Activated CD8-positive, alpha-beta T cell treated with anti-CD3 and anti-CD28 coated beads for 36 hours (primary cell): ENCODE data around the gene GPER1. TPM values are rescaled to one million over a fixed set of nuclear protein-coding genes. Genes with fewer than 3 reads are reported as not detected.

Source experiments
- ATAC-seq: fragments of 200-7000 bp; cut with Tn5 transposase; one replicate; pipeline ENCODE4 v1.10.0; 2021; ENCODE audit warnings: mild to moderate bottlenecking, moderate library complexity
- CTCF ChIA-PET: fragments of 350-600 bp; sonication (Branson Sonifier 250); formaldehyde crosslinking; loops from one replicate; lab custom pipeline; 2021; ENCODE audit warnings: antibody characterized with exemption; lab: Charles Lee
- POLR2A ChIA-PET: fragments of 350-600 bp; sonication (Branson Sonifier 250); formaldehyde crosslinking; loops from one replicate; lab custom pipeline; 2021; ENCODE audit warnings: antibody characterized with exemption; lab: Charles Lee
- DNase-seq: peaks from one replicate; pipeline ENCODE4 v3.0.0-alpha.2; 2020
- H3K27ac Mint-ChIP-seq: one replicate; pipeline ENCODE4 v1.8.0; 2021; ENCODE audit warnings: mild to moderate bottlenecking, mixed read lengths
- H3K27me3 Mint-ChIP-seq: one replicate; pipeline ENCODE4 v1.8.0; 2021; ENCODE audit warnings: mixed read lengths
- H3K36me3 Mint-ChIP-seq: one replicate; pipeline ENCODE4 v1.8.0; 2021; ENCODE audit warnings: low read depth, mixed read lengths
- H3K4me1 Mint-ChIP-seq: one replicate; pipeline ENCODE4 v1.8.0; 2021; ENCODE audit warnings: low read depth, mixed read lengths
- H3K4me3 Mint-ChIP-seq: one replicate; pipeline ENCODE4 v1.8.0; 2021; ENCODE audit warnings: mild to moderate bottlenecking, moderate library complexity, mixed read lengths
- H3K9me3 Mint-ChIP-seq: one replicate; pipeline ENCODE4 v1.8.0; 2021; ENCODE audit warnings: mixed read lengths
- CTCF ChIP-seq: fragments of 200-600 bp; IDR thresholded peaks from one replicate; pipeline ENCODE4 v1.8.0; 2022; ENCODE audit warnings: antibody characterized with exemption, mild to moderate bottlenecking
- intact Hi-C: fragments of 100-400 bp; cut with micrococcal nuclease; formaldehyde crosslinking; loops from one replicate; pipeline ENCODE4 v1.10.0; 2022
- total RNA-seq, 2 experiments: library from RNA; stranded (reverse); gene quantifications; one replicate each; pipeline ENCODE4 v1.2.3, GENCODE V29; 2021

GPER1 gene
- total RNA-seq, 2 experiments from 2014 or later = 0.16 to 0.18 TPM

- H3K27ac Mint-ChIP-seq = no peak overlapping the region
- CTCF ChIA-PET = no interaction called here
Measured at GRCh38 chr7:1110358-1110757, 22.4 kb downstream of the GPER1 start.

GRCh38 chr7:1111156-1111555 lies 23.2 kb downstream of the GPER1 start:
- POLR2A ChIA-PET = no interaction called here
- intact Hi-C loops = no loop called here
- no peak for TF ChIP-seq CTCF

More at GRCh38 chr7:1110358-1110757, 22.4 kb downstream of the GPER1 start:
- no peak for TF ChIP-seq CTCF
- POLR2A ChIA-PET = no interaction called here
- no peaks in the 10 kb centered on the region for H3K9me3 Mint-ChIP-seq
- H3K36me3 Mint-ChIP-seq = peaks cover 2% of the 10 kb centered on the region
- DNase-seq (no peak), ATAC-seq (no peak)
- intact Hi-C loops = no loop called here
- H3K4me3 Mint-ChIP-seq = no peak overlapping the region
- peaks cover 2% of the 10 kb centered on the region for H3K4me1 Mint-ChIP-seq
- H3K27me3 Mint-ChIP-seq = no peaks in the 10 kb centered on the region

GRCh38 chr7:1112109-1112508 lies 24.2 kb downstream of the GPER1 start:
- Mint-ChIP-seq H3K27ac (no peak overlapping the region), H3K4me1 (peaks cover 2% of the 10 kb centered on the region), H3K4me3 (no peak overlapping the region), H3K36me3 (peaks cover 4% of the 10 kb centered on the region), H3K9me3 (no peaks in the 10 kb centered on the region), H3K27me3 (no peaks in the 10 kb centered on the region)
- ChIA-PET POLR2A (no interaction called here), CTCF (no interaction called here)
- no peak for ATAC-seq
- DNase-seq = no peak
- intact Hi-C loops = no loop called here
- TF ChIP-seq CTCF = no peak

More at GRCh38 chr7:1111156-1111555, 23.2 kb downstream of the GPER1 start:
- CTCF ChIA-PET = no interaction called here
- no peaks in the 10 kb centered on the region for H3K27me3 Mint-ChIP-seq
- peaks cover 2% of the 10 kb centered on the region for H3K4me1 Mint-ChIP-seq
- peaks cover 4% of the 10 kb centered on the region for H3K36me3 Mint-ChIP-seq
- DNase-seq (no peak), ATAC-seq (no peak)
- H3K9me3 Mint-ChIP-seq = no peaks in the 10 kb centered on the region
- H3K27ac Mint-ChIP-seq = no peak overlapping the region
- no peak overlapping the region for H3K4me3 Mint-ChIP-seq

- intact Hi-C loops = no loop called here
- CTCF ChIA-PET = interaction anchor here (0.6 to 2.6 kb wide), 2 partner anchors 118 to 120 kb away, joined by 3 to 9 read pairs; no protein-coding TSS in a partner anchor
- Mint-ChIP-seq H3K27me3 (no peaks in the 10 kb centered on the region), H3K4me3 (no peak overlapping the region), H3K9me3 (peaks cover 3% of the 10 kb centered on the region), H3K27ac (no peak overlapping the region), H3K36me3 (peaks cover 12% of the 10 kb centered on the region), H3K4me1 (peaks cover 5% of the 10 kb centered on the region)
- DNase-seq (no peak), ATAC-seq (no peak)
- POLR2A ChIA-PET = no interaction called here
- no peak for TF ChIP-seq CTCF
Measured at GRCh38 chr7:1112625-1113547, 25.0 kb downstream of the GPER1 start.

- peaks cover 15% of the 10 kb centered on the region for H3K36me3 Mint-ChIP-seq
- CTCF ChIA-PET = interaction anchor here (2.6 kb wide), 1 partner anchor 120 kb away, joined by 9 read pairs; no protein-coding TSS in a partner anchor
- POLR2A ChIA-PET = no interaction called here
- no peaks in the 10 kb centered on the region for H3K27me3 Mint-ChIP-seq
- peaks cover 3% of the 10 kb centered on the region for H3K9me3 Mint-ChIP-seq
- DNase-seq (no peak), ATAC-seq (no peak)
- intact Hi-C loops = no loop called here
- no peak overlapping the region for H3K4me3 Mint-ChIP-seq
- H3K27ac Mint-ChIP-seq = no peak overlapping the region
- H3K4me1 Mint-ChIP-seq = peaks cover 9% of the 10 kb centered on the region
- no peak for TF ChIP-seq CTCF
Measured at GRCh38 chr7:1113548-1113885, 25.6 kb downstream of the GPER1 start.
